Prostate gland (tissue), 2 donors: ENCODE measurements around the gene ZNF385D. TPM values are rescaled to one million over a fixed set of nuclear protein-coding genes. Genes with fewer than 3 reads are reported as not detected.

ENCODE experiments used
- DNase-seq: peaks from one replicate; pipeline ENCODE4 v3.0.0-alpha.2; 2019; ENCODE audit warnings: low spot score
- H3K27ac ChIP-seq, 2 donors: fragments of 200-600 bp; sonication (generic); 2 replicates each; pipeline ENCODE4 v1.5.1; 2017 to 2019
- H3K27me3 ChIP-seq: fragments of 200-600 bp; sonication (generic); replicated peaks from 2 replicates; pipeline ENCODE4 v1.5.1; 2019; ENCODE audit not compliant: insufficient read depth
- H3K36me3 ChIP-seq, 2 donors: fragments of 200-600 bp; sonication (generic); 1 replicate in 1 of 2; 2 replicates in 1 of 2; pipeline versions ENCODE4 v1.5.1 to v1.8.1; 2017 to 2019
- H3K4me1 ChIP-seq: fragments of 200-600 bp; sonication (generic); replicated peaks from 2 replicates; pipeline ENCODE4 v1.5.1; 2019
- H3K4me3 ChIP-seq, 2 donors: fragments of 200-600 bp; sonication (generic); 2 replicates each; pipeline ENCODE4 v1.5.1; 2017 to 2019
- H3K9me3 ChIP-seq: fragments of 200-600 bp; sonication (generic); 2 replicates; pipeline ENCODE4 v1.5.1; 2017
- CTCF ChIP-seq, 4 experiments: fragments of 200-600 bp in 2 of 4; fragments of 450-650 bp in 2 of 4; sonication (generic) in 2 of 4; IDR thresholded peaks; 1 replicate in 3 of 4; 2 replicates in 1 of 4; pipeline ENCODE4 v1.5.1; 2016 to 2019; ENCODE audit warnings: antibody characterized with exemption in 4 of 4, mild to moderate bottlenecking in 2 of 4, moderate library complexity in 2 of 4
- POLR2A ChIP-seq: fragments of 450-650 bp; IDR thresholded peaks from one replicate; pipeline ENCODE4 v1.6.1; 2016; ENCODE audit warnings: antibody characterized with exemption, mild to moderate bottlenecking
- POLR2AphosphoS5 ChIP-seq: sonication (generic); formaldehyde crosslinking; IDR thresholded peaks from one replicate; pipeline ENCODE4 v1.6.1; 2017; ENCODE audit warnings: antibody characterized with exemption
- WGBS: methylation state at CpG from one replicate; pipeline ENCODE4 v1.1.5; 2018; 5-methylcytosine and 5-hydroxymethylcytosine counted together
- intact Hi-C: fragments of 100-400 bp; cut with DNase I; formaldehyde crosslinking; loops from one replicate; pipeline ENCODE4 v1.14.2; 2022
- total RNA-seq, 2 donors: library from RNA; depleted of rRNA; stranded (reverse); fragments of >200 nt; gene quantifications; one replicate each; pipeline ENCODE4 v1.1.0, GENCODE V29; 2016

Gene ZNF385D
- total RNA-seq, 2 donors from 2014 or later, result 1.0 to 5.9 TPM

GRCh38 chr3:21531909-21532308, 219.1 kb downstream of the ZNF385D start:
- intact Hi-C loops, result no loop called here
- WGBS, result 79% methylated on average over 3 of the region's 3 CpGs
- Histone ChIP-seq H3K4me3 (no peak overlapping the region), H3K27ac (no peak overlapping the region), H3K9me3 (no peaks in the 10 kb centered on the region), H3K27me3 (no peaks in the 10 kb centered on the region), H3K4me1 (no peaks in the 10 kb centered on the region), H3K36me3 (no peaks in the 10 kb centered on the region)
- no peak for DNase-seq
- TF ChIP-seq POLR2A (no peak), CTCF (IDR thresholded peaks at IDR 0.05) (no peak), POLR2AphosphoS5 (no peak)

GRCh38 chr3:21528291-21528995, 222.6 kb downstream of the ZNF385D start:
- no peak for DNase-seq
- intact Hi-C loops, result no loop called here
- Histone ChIP-seq H3K36me3 (no peaks in the 10 kb centered on the region), H3K9me3 (no peaks in the 10 kb centered on the region), H3K4me3 (no peak overlapping the region), H3K27ac (no peak overlapping the region), H3K27me3 (no peaks in the 10 kb centered on the region), H3K4me1 (no peaks in the 10 kb centered on the region)
- TF ChIP-seq POLR2AphosphoS5 (no peak), CTCF (IDR thresholded peaks at IDR 0.05) (no peak), POLR2A (no peak)
- 80% methylated on average over 2 of the region's 2 CpGs for WGBS

- intact Hi-C loops, result no loop called here
- Histone ChIP-seq H3K9me3 (no peaks in the 10 kb centered on the region), H3K36me3 (no peaks in the 10 kb centered on the region), H3K4me3 (no peak overlapping the region), H3K27ac (no peak overlapping the region), H3K4me1 (no peaks in the 10 kb centered on the region), H3K27me3 (no peaks in the 10 kb centered on the region)
- WGBS, result 95% methylated on average over 4 of the region's 4 CpGs
- no peak for TF ChIP-seq CTCF (IDR thresholded peaks at IDR 0.05)
- no peak for TF ChIP-seq POLR2A
- no peak for TF ChIP-seq POLR2AphosphoS5
- no peak for DNase-seq
Measured at GRCh38 chr3:21526461-21526860, 224.5 kb downstream of the ZNF385D start.

- no peaks in the 10 kb centered on the region for H3K36me3 ChIP-seq
- no peak for DNase-seq
- H3K4me3 ChIP-seq, result no peak overlapping the region
- no peak for TF ChIP-seq POLR2AphosphoS5
- TF ChIP-seq CTCF (IDR thresholded peaks at IDR 0.05), result no peak
- no peak for TF ChIP-seq POLR2A
- H3K4me1 ChIP-seq, result no peaks in the 10 kb centered on the region
- no peak overlapping the region for H3K27ac ChIP-seq
- H3K27me3 ChIP-seq, result no peaks in the 10 kb centered on the region
- intact Hi-C loops, result no loop called here
- H3K9me3 ChIP-seq, result no peaks in the 10 kb centered on the region
- WGBS, result 76% methylated on average over 2 of the region's 2 CpGs
Measured at GRCh38 chr3:21524133-21524532, 226.9 kb downstream of the ZNF385D start.
